OCI-LY3 (cell line): ENCODE data around the gene STPG1.

Experiments
- H2AFZ ChIP-seq: fragments of 200-600, 300-600 bp; shearing (Covaris generic); 2 replicates; pipeline ENCODE4 v1.6.0; 2014; ENCODE audit warnings: antibody characterized with exemption, low read depth, low read length
- H3K27ac ChIP-seq: fragments of 200-600, 300-600 bp; sonication (generic); 2 replicates; pipeline ENCODE4 v1.5.1; 2014; ENCODE audit warnings: mild to moderate bottlenecking, low read length, moderate library complexity, mixed read lengths
- H3K27me3 ChIP-seq: fragments of 200-600, 300-600 bp; sonication (generic); 2 replicates; pipeline ENCODE4 v1.6.1; 2014; ENCODE audit warnings: low read depth, low read length, mixed read lengths
- H3K36me3 ChIP-seq: fragments of 200-600, 300-600 bp; sonication (generic); replicated peaks from 2 replicates; pipeline ENCODE3; 2014; ENCODE audit warnings: low read depth, low read length, mixed read lengths
- H3K4me1 ChIP-seq: fragments of 300-600, 200-600 bp; sonication (generic); 2 replicates; pipeline ENCODE4 v1.6.1; 2014; ENCODE audit warnings: low read length, mixed read lengths
- H3K4me2 ChIP-seq: fragments of 200-600, 300-600 bp; sonication (generic); 2 replicates; pipeline ENCODE4 v1.6.1; 2014; ENCODE audit warnings: low read length, mixed read lengths
- H3K4me3 ChIP-seq: fragments of 300-600, 200-600 bp; sonication (generic); 2 replicates; pipeline ENCODE4 v1.5.1; 2014; ENCODE audit warnings: antibody characterized with exemption, mild to moderate bottlenecking, low read length, moderate library complexity
- H3K79me2 ChIP-seq: fragments of 300-600, 200-600 bp; shearing (Covaris generic); 2 replicates; pipeline ENCODE4 v1.6.1; 2014; ENCODE audit warnings: mild to moderate bottlenecking, low read length, mixed read lengths
- H3K9ac ChIP-seq: fragments of 300-600, 200-600 bp; shearing (Covaris generic); 2 replicates; pipeline ENCODE4 v1.6.0; 2014; ENCODE audit warnings: mild to moderate bottlenecking, low read length, moderate library complexity
- H3K9me3 ChIP-seq: fragments of 200-600, 300-600 bp; shearing (Covaris generic); 2 replicates; pipeline ENCODE4 v1.6.1; 2014; ENCODE audit warnings: low read length, mixed read lengths; ENCODE audit not compliant: insufficient read depth
- H4K20me1 ChIP-seq: fragments of 200-600, 300-600 bp; sonication (generic); 2 replicates; pipeline ENCODE4 v1.6.1; 2016; ENCODE audit warnings: low read length, mixed read lengths; ENCODE audit not compliant: insufficient read depth
- CTCF ChIP-seq: fragments of 200-600, 300-600 bp; sonication (generic); IDR thresholded peaks from 2 replicates; pipeline ENCODE4 v1.5.1; 2014; ENCODE audit warnings: antibody characterized with exemption, low read length, low read depth
- EZH2phosphoT487 ChIP-seq: fragments of 200-600 bp; shearing (Covaris generic); IDR thresholded peaks from 2 replicates; pipeline ENCODE4 v1.6.1; 2018; ENCODE audit warnings: antibody characterized with exemption, mixed run types, low read depth

STPG1 gene

GRCh38 chr1:24389231-24389678 lies 24.3 kb downstream of the STPG1 start:
- Histone ChIP-seq H3K9ac (no peak overlapping the region; the same call in 1 of the 2 replicates), H3K27me3 (no peaks in the 10 kb centered on the region), H3K36me3 (peaks cover 13% of the 10 kb centered on the region), H3K4me3 (no peak overlapping the region), H3K27ac (no peak overlapping the region), H3K9me3 (no peaks in the 10 kb centered on the region), H2AFZ (no peak overlapping the region), H3K4me2 (no peak overlapping the region), H3K79me2 (no peaks in the 10 kb centered on the region), H4K20me1 (no peaks in the 10 kb centered on the region), H3K4me1 (peaks cover 89% of the 10 kb centered on the region)
- no peak for TF ChIP-seq CTCF
- TF ChIP-seq EZH2phosphoT487 = no peak

GRCh38 chr1:24388331-24388885 lies 25.2 kb downstream of the STPG1 start:
- Histone ChIP-seq H3K79me2 (no peaks in the 10 kb centered on the region), H3K4me3 (no peak overlapping the region), H3K4me2 (no peak overlapping the region), H3K4me1 (peaks cover 87% of the 10 kb centered on the region), H3K36me3 (peaks cover 9% of the 10 kb centered on the region), H3K9me3 (no peaks in the 10 kb centered on the region), H4K20me1 (no peaks in the 10 kb centered on the region), H2AFZ (no peak overlapping the region), H3K27me3 (no peaks in the 10 kb centered on the region), H3K9ac (no peak overlapping the region), H3K27ac (no peak overlapping the region)
- TF ChIP-seq EZH2phosphoT487 (no peak), CTCF (no peak)

GRCh38 chr1:24387636-24388175 lies 25.9 kb downstream of the STPG1 start:
- H2AFZ ChIP-seq = no peak overlapping the region
- H3K9ac ChIP-seq = no peak overlapping the region
- H4K20me1 ChIP-seq = no peaks in the 10 kb centered on the region
- H3K4me1 ChIP-seq = peaks cover 80% of the 10 kb centered on the region
- no peaks in the 10 kb centered on the region for H3K79me2 ChIP-seq
- no peaks in the 10 kb centered on the region for H3K27me3 ChIP-seq
- no peak overlapping the region for H3K4me2 ChIP-seq
- no peak for TF ChIP-seq EZH2phosphoT487
- no peaks in the 10 kb centered on the region for H3K9me3 ChIP-seq
- no peak overlapping the region for H3K27ac ChIP-seq
- peaks cover 6% of the 10 kb centered on the region for H3K36me3 ChIP-seq
- no peak overlapping the region for H3K4me3 ChIP-seq

GRCh38 chr1:24386931-24387330 lies 26.7 kb downstream of the STPG1 start:
- no peaks in the 10 kb centered on the region for H4K20me1 ChIP-seq
- no peak overlapping the region for H3K4me3 ChIP-seq
- H3K36me3 ChIP-seq = peaks cover 6% of the 10 kb centered on the region
- H3K4me2 ChIP-seq = no peak overlapping the region
- no peak overlapping the region for H3K9ac ChIP-seq
- no peak for TF ChIP-seq CTCF
- TF ChIP-seq EZH2phosphoT487 = no peak
- no peaks in the 10 kb centered on the region for H3K27me3 ChIP-seq
- no peak overlapping the region for H2AFZ ChIP-seq
- H3K27ac ChIP-seq = no peak overlapping the region
- H3K9me3 ChIP-seq = no peaks in the 10 kb centered on the region
- peaks cover 72% of the 10 kb centered on the region for H3K4me1 ChIP-seq
- no peaks in the 10 kb centered on the region for H3K79me2 ChIP-seq
